AG04450 (cell line): ENCODE results near the gene SLC23A2. TPM values are rescaled to one million over a fixed set of nuclear protein-coding genes. Genes with fewer than 3 reads are reported as not detected.
"Not testable (repeated sequence)": the region's sequence is repeated elsewhere in the genome, so short reads cannot be mapped to it uniquely, and the experiment has no call there.

Experiments used
- CTCF ChIA-PET: fragments of 300-600, 350-600 bp; formaldehyde crosslinking; extraction: SDS; loops from one replicate; lab custom pipeline; 2022; ENCODE audit warnings: antibody characterized with exemption, inconsistent platforms; lab: Charles Lee
- POLR2A ChIA-PET: fragments of 350-600 bp; formaldehyde crosslinking; extraction: SDS; loops from one replicate; lab custom pipeline; 2021; ENCODE audit warnings: antibody characterized with exemption, inconsistent platforms; lab: Yijun Ruan, JAX
- DNase-seq: peaks from one replicate; pipeline ENCODE4 v3.0.0-alpha.2; 2011; ENCODE audit warnings: low read depth, low spot score
- H3K27ac ChIP-seq: one replicate; pipeline ENCODE4 v1.5.1; 2012; ENCODE audit warnings: low read depth, low read length, control low read depth
- H3K27me3 ChIP-seq: one replicate; pipeline ENCODE4 v1.6.0; 2012; ENCODE audit warnings: low read length; ENCODE audit not compliant: control insufficient read depth, insufficient read depth
- H3K4me3 ChIP-seq: 2 replicates; pipeline ENCODE4 v1.5.1; 2011; ENCODE audit warnings: mild to moderate bottlenecking, low read depth, low read length, control low read depth
- H3K9me3 ChIP-seq: 2 replicates; pipeline ENCODE4 v1.5.1; 2012; ENCODE audit warnings: low read length; ENCODE audit not compliant: control insufficient read depth, insufficient read depth
- CTCF ChIP-seq: IDR thresholded peaks from 2 replicates; pipeline ENCODE4 v1.5.1; 2011; ENCODE audit warnings: low read depth, low read length, control low read depth, inconsistent platforms
- polyA plus RNA-seq: library from polyadenylated mRNA; depleted of rRNA; stranded (reverse); fragments of >200 nt; gene quantifications from 2 replicates; pipeline ENCODE4 v1.2.3, GENCODE V29; 2011

SLC23A2 gene
- polyA plus RNA-seq, 1 experiment, result 17.9 TPM

GRCh38 chr20:5033566-5033965, 32.3 kb upstream of the SLC23A2 start:
- Histone ChIP-seq H3K4me3 (no peak overlapping the region), H3K27me3 (no peaks in the 10 kb centered on the region), H3K9me3 (no peaks in the 10 kb centered on the region), H3K27ac (no peak overlapping the region)
- no peak for TF ChIP-seq CTCF
- ChIA-PET CTCF (interaction anchor here (0.6 to 0.8 kb wide), 2 partner anchors 78 to 274 kb away, joined by 3 read pairs; no protein-coding TSS in a partner anchor), POLR2A (no interaction called here)
- no peak for DNase-seq

GRCh38 chr20:5031701-5032100, 30.4 kb upstream of the SLC23A2 start:
- DNase-seq, H3K4me3 ChIP-seq, H3K9me3 ChIP-seq, H3K27ac ChIP-seq, H3K27me3 ChIP-seq, CTCF ChIA-PET: not testable (repeated sequence)
- POLR2A ChIA-PET, result interaction anchor here (0.6 kb wide), 1 partner anchor 398 kb away, joined by 3 read pairs; no protein-coding TSS in a partner anchor

GRCh38 chr20:5031206-5031557, 29.9 kb upstream of the SLC23A2 start:
- CTCF ChIA-PET, result no interaction called here
- POLR2A ChIA-PET, result no interaction called here
- no peak overlapping the region for H3K27ac ChIP-seq

GRCh38 chr20:5030348-5031205, 29.3 kb upstream of the SLC23A2 start:
- no peak overlapping the region for H3K27ac ChIP-seq
- no peaks in the 10 kb centered on the region for H3K9me3 ChIP-seq
- H3K27me3 ChIP-seq, result no peaks in the 10 kb centered on the region
- DNase-seq, result no peak
- no peak for TF ChIP-seq CTCF
- ChIA-PET CTCF (no interaction called here), POLR2A (no interaction called here)
- no peak overlapping the region for H3K4me3 ChIP-seq

More at GRCh38 chr20:5031206-5031557, 29.9 kb upstream of the SLC23A2 start:
- Histone ChIP-seq H3K9me3 (no peaks in the 10 kb centered on the region), H3K4me3 (no peak overlapping the region), H3K27me3 (no peaks in the 10 kb centered on the region)
- DNase-seq, result no peak
- no peak for TF ChIP-seq CTCF

GRCh38 chr20:5028258-5029059, 27.1 kb upstream of the SLC23A2 start:
- H3K27me3 ChIP-seq, CTCF ChIA-PET, H3K27ac ChIP-seq, DNase-seq, H3K9me3 ChIP-seq, H3K4me3 ChIP-seq: not testable (repeated sequence)
- POLR2A ChIA-PET, result interaction anchor here (0.6 kb wide), 1 partner anchor 59 kb away, joined by 6 read pairs; no protein-coding TSS in a partner anchor
